IPS-18c (cell line): ENCODE measurements around the gene LRRC43.

Experiments
- H3K4me3 ChIP-seq: 2 replicates; pipeline ENCODE4 v1.7.0; 2013; ENCODE audit warnings: low read depth, mild to moderate bottlenecking, low read length, moderate library complexity; ENCODE audit not compliant: insufficient read depth
- H3K9me3 ChIP-seq: one replicate; pipeline ENCODE4 v1.6.1; 2013; ENCODE audit warnings: mild to moderate bottlenecking, low read length, moderate library complexity; ENCODE audit not compliant: control insufficient read depth, insufficient read depth

Gene LRRC43

GRCh38 chr12:122235741-122236140 is 52.8 kb downstream of the LRRC43 start:
- H3K9me3 ChIP-seq, result no peaks in the 10 kb centered on the region
- no peak overlapping the region for H3K4me3 ChIP-seq

GRCh38 chr12:122238861-122239260 is 55.9 kb downstream of the LRRC43 start:
- no peak overlapping the region for H3K4me3 ChIP-seq
- H3K9me3 ChIP-seq, result no peaks in the 10 kb centered on the region

GRCh38 chr12:122243965-122244364 is 61.0 kb downstream of the LRRC43 start:
- Histone ChIP-seq H3K4me3 (no peak overlapping the region), H3K9me3 (no peaks in the 10 kb centered on the region)

- no peak overlapping the region for H3K4me3 ChIP-seq
Measured at GRCh38 chr12:122244565-122245371, 61.8 kb downstream of the LRRC43 start.

GRCh38 chr12:122245553-122245952 is 62.6 kb downstream of the LRRC43 start:
- Histone ChIP-seq H3K9me3 (no peaks in the 10 kb centered on the region), H3K4me3 (no peak overlapping the region)

More at GRCh38 chr12:122244565-122245371, 61.8 kb downstream of the LRRC43 start:
- H3K9me3 ChIP-seq, result no peaks in the 10 kb centered on the region

GRCh38 chr12:122250047-122250446 is 67.1 kb downstream of the LRRC43 start:
- Histone ChIP-seq H3K9me3 (no peaks in the 10 kb centered on the region), H3K4me3 (no peak overlapping the region)

GRCh38 chr12:122250536-122250935 is 67.6 kb downstream of the LRRC43 start:
- Histone ChIP-seq H3K4me3 (no peak overlapping the region), H3K9me3 (no peaks in the 10 kb centered on the region)
